Glutamatergic neuron (in vitro differentiated cells): ENCODE measurements around the gene ADGRE2. TPM values are rescaled to one million over a fixed set of nuclear protein-coding genes. Genes with fewer than 3 reads are reported as not detected.
A peak's percentile ranks its signal among the peaks of the same experiment; 100 is the strongest.

Experiments used
- DNase-seq: peaks from one replicate; pipeline ENCODE4 v3.0.0; 2022
- H3K27ac Mint-ChIP-seq: one replicate; pipeline ENCODE4 v1.8.0; 2020; ENCODE audit warnings: mild to moderate bottlenecking, mixed read lengths, inconsistent platforms; ENCODE audit not compliant: unreplicated experiment
- H3K27me3 Mint-ChIP-seq: one replicate; pipeline ENCODE4 v1.8.0; 2020; ENCODE audit warnings: mild to moderate bottlenecking, moderate library complexity, mixed read lengths, inconsistent platforms; ENCODE audit not compliant: unreplicated experiment
- H3K36me3 Mint-ChIP-seq: one replicate; pipeline ENCODE4 v1.8.0; 2020; ENCODE audit warnings: mild to moderate bottlenecking, mixed read lengths, inconsistent platforms; ENCODE audit not compliant: unreplicated experiment
- H3K4me1 Mint-ChIP-seq: one replicate; pipeline ENCODE4 v1.8.0; 2020; ENCODE audit warnings: mild to moderate bottlenecking, low read depth, mixed read lengths, inconsistent platforms; ENCODE audit not compliant: unreplicated experiment
- H3K4me3 Mint-ChIP-seq: one replicate; pipeline ENCODE4 v1.8.0; 2020; ENCODE audit warnings: mild to moderate bottlenecking, mixed read lengths, inconsistent platforms; ENCODE audit not compliant: unreplicated experiment
- H3K9me3 Mint-ChIP-seq: one replicate; pipeline ENCODE4 v1.8.0; 2020; ENCODE audit warnings: mild to moderate bottlenecking, moderate library complexity, mixed read lengths, inconsistent platforms; ENCODE audit not compliant: unreplicated experiment
- CTCF ChIP-seq: fragments of 200-600 bp; sonication (generic); IDR thresholded peaks from one replicate; pipeline ENCODE4 v1.5.0; 2021; ENCODE audit not compliant: partially characterized antibody, unreplicated experiment
- total RNA-seq: library from RNA; stranded (reverse); fragmentation: NEBNext Ultra II Directional; extraction: Animal tissue kit (Norgen Biotek cat#: 25700); gene quantifications from one replicate; pipeline ENCODE4 v1.2.1, GENCODE V29; 2021; ENCODE audit not compliant: unreplicated experiment

Gene ADGRE2
- total RNA-seq, 1 donor from 2014 or later, result 0.66 TPM

GRCh38 chr19:14695471-14695870, 82.9 kb downstream of the ADGRE2 start:
- Mint-ChIP-seq H3K27ac (no peak overlapping the region), H3K36me3 (no peaks in the 10 kb centered on the region), H3K4me3 (no peak overlapping the region), H3K9me3 (no peaks in the 10 kb centered on the region), H3K27me3 (no peaks in the 10 kb centered on the region), H3K4me1 (no peaks in the 10 kb centered on the region)
- TF ChIP-seq CTCF, result no peak
- no peak for DNase-seq

GRCh38 chr19:14694641-14695266, 83.6 kb downstream of the ADGRE2 start:
- no peak overlapping the region for H3K4me3 Mint-ChIP-seq
- H3K27ac Mint-ChIP-seq, result no peak overlapping the region
- DNase-seq, result no peak
- no peaks in the 10 kb centered on the region for H3K4me1 Mint-ChIP-seq
- no peaks in the 10 kb centered on the region for H3K27me3 Mint-ChIP-seq
- no peaks in the 10 kb centered on the region for H3K36me3 Mint-ChIP-seq
- H3K9me3 Mint-ChIP-seq, result no peaks in the 10 kb centered on the region
- TF ChIP-seq CTCF, result no peak

GRCh38 chr19:14689598-14690503, 88.5 kb downstream of the ADGRE2 start, which contains the start of gene ZNF333:
Gene ZNF333, plus strand, starts transcription at chr19:14690048. Its CDS starts 3,444 bp downstream, at chr19:14693492.
- H3K9me3 Mint-ChIP-seq, result no peaks in the 10 kb centered on the region
- DNase-seq, result peak; percentile 100
- no peak for TF ChIP-seq CTCF
- H3K27ac Mint-ChIP-seq, result peak within 1 kb of the TSS; percentile 96
- H3K36me3 Mint-ChIP-seq, result no peaks in the 10 kb centered on the region
- H3K4me3 Mint-ChIP-seq, result peak within 1 kb of the TSS; percentile 89
- no peaks in the 10 kb centered on the region for H3K27me3 Mint-ChIP-seq
- H3K4me1 Mint-ChIP-seq, result no peaks in the 10 kb centered on the region

- H3K27me3 Mint-ChIP-seq, result peaks cover 5% of the 10 kb centered on the region
- H3K9me3 Mint-ChIP-seq, result peaks cover 2% of the 10 kb centered on the region
- no peaks in the 10 kb centered on the region for H3K36me3 Mint-ChIP-seq
- H3K4me1 Mint-ChIP-seq, result no peaks in the 10 kb centered on the region
- H3K27ac Mint-ChIP-seq, result no peak overlapping the region
- H3K4me3 Mint-ChIP-seq, result no peak overlapping the region
- peak; percentile 15 for TF ChIP-seq CTCF
- DNase-seq, result no peak
Measured at GRCh38 chr19:14686411-14686810, 91.9 kb downstream of the ADGRE2 start.

- peaks cover 5% of the 10 kb centered on the region for H3K27me3 Mint-ChIP-seq
- H3K4me1 Mint-ChIP-seq, result no peaks in the 10 kb centered on the region
- H3K4me3 Mint-ChIP-seq, result no peak overlapping the region
- peaks cover 2% of the 10 kb centered on the region for H3K9me3 Mint-ChIP-seq
- no peak overlapping the region for H3K27ac Mint-ChIP-seq
- H3K36me3 Mint-ChIP-seq, result no peaks in the 10 kb centered on the region
- no peak for TF ChIP-seq CTCF
- DNase-seq, result no peak
Measured at GRCh38 chr19:14683439-14683838, 94.9 kb downstream of the ADGRE2 start.
